WI38 (cell line): Measurements from ENCODE around the gene NTMT2.
"Not testable (repeated sequence)": the region's sequence is repeated elsewhere in the genome, so short reads cannot be mapped to it uniquely, and the experiment has no call there.

Experiments
- H3K4me3 ChIP-seq: 2 replicates; pipeline ENCODE4 v1.5.1; 2011; ENCODE audit warnings: low read depth, mild to moderate bottlenecking, control low read depth, low read length
- CTCF ChIP-seq: IDR thresholded peaks from 2 replicates; pipeline ENCODE4 v1.5.1; 2012; ENCODE audit warnings: low read depth, mild to moderate bottlenecking, control low read depth, low read length

The NTMT2 gene

GRCh38 chr1:170156594-170156993 is 10.8 kb downstream of the NTMT2 start:
- TF ChIP-seq CTCF, result no peak

GRCh38 chr1:170157820-170158219 is 12.1 kb downstream of the NTMT2 start:
- TF ChIP-seq CTCF, result no peak
- no peak overlapping the region for H3K4me3 ChIP-seq

More at GRCh38 chr1:170156594-170156993, 10.8 kb downstream of the NTMT2 start:
- no peak overlapping the region for H3K4me3 ChIP-seq

- no peak overlapping the region for H3K4me3 ChIP-seq
- TF ChIP-seq CTCF, result no peak
Measured at GRCh38 chr1:170162459-170163246, 16.9 kb downstream of the NTMT2 start.

- TF ChIP-seq CTCF, result no peak
- no peak overlapping the region for H3K4me3 ChIP-seq
Measured at GRCh38 chr1:170164103-170164763, 18.5 kb downstream of the NTMT2 start.

- no peak for TF ChIP-seq CTCF
- no peak overlapping the region for H3K4me3 ChIP-seq
Measured at GRCh38 chr1:170166518-170167180, 20.9 kb downstream of the NTMT2 start.

GRCh38 chr1:170168265-170168664 is 22.5 kb downstream of the NTMT2 start:
- no peak for TF ChIP-seq CTCF
- H3K4me3 ChIP-seq, result no peak overlapping the region

GRCh38 chr1:170170513-170170912 is 24.8 kb downstream of the NTMT2 start:
- H3K4me3 ChIP-seq, result not testable (repeated sequence)
